ENCODE results near the gene AGRN. TPM values are rescaled to one million over a fixed set of nuclear protein-coding genes. Genes with fewer than 3 reads are reported as not detected.
"Not testable (repeated sequence)": the region's sequence is repeated elsewhere in the genome, so short reads cannot be mapped to it uniquely, and the experiment has no call there.

AGRN gene
- total and polyA plus RNA-seq, 5 experiments from 2014 or later, result 0.15 to 6.4 (median 0.71) TPM

DNA sequence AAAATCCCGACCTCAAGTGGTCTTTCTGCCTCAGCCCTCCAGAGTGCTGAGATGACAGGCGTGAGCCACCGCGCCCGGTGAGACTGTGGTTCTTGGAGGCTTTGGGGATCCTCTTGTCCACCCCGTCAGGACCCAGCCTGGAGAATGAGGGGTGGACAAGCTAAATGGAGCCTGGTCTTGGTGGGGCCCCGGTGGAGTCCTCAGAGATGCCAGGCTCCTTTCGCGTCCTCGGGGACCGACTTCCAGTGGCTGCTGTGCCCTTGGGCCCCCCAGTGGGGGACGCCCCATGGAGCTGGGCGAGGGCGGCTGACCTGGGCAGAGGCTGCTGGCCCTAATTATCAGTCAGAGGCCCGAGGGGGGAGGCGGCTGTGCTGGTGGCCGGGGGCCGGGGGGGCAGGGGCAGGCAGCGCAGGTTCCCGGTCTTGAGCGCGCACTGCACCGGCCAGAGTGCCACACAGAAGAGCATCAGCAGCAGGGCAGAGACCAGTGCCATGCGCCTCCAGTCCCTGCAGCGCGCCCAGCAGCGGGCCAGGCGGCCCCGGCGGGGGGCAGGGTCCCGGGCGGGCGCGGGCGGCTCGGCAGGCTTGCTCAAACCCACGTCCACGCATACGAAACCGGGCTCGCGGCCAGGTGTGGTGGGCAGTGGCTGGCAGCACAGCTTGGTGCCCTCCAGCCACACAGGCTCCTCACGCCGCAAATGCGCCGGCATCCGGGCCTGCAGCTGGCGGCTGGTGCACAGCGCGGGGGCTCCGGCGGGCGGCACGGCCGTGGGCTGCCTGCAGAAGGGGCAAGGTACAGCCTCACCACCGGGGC is 51.8 kb downstream of the AGRN start:
- Mint-ChIP-seq H3K27me3 (peaks cover 3 to 21% (median 8%) of the 10 kb centered on the region in 5 donors), H3K9me3 (no peaks in the 10 kb centered on the region), H3K4me3 (peak overlapping the region in 1 of 10 donors; percentile 10), H3K27ac (peak overlapping the region in 1 of 10 donors; percentile 13), H3K36me3 (no peaks in the 10 kb centered on the region), H3K4me1 (peaks cover 4 to 11% (median 8%) of the 10 kb centered on the region in 4 donors)
- POLR2A ChIA-PET, result no interaction called here
- DNase-seq, result no peak
- ATAC-seq, result no peak

DNA sequence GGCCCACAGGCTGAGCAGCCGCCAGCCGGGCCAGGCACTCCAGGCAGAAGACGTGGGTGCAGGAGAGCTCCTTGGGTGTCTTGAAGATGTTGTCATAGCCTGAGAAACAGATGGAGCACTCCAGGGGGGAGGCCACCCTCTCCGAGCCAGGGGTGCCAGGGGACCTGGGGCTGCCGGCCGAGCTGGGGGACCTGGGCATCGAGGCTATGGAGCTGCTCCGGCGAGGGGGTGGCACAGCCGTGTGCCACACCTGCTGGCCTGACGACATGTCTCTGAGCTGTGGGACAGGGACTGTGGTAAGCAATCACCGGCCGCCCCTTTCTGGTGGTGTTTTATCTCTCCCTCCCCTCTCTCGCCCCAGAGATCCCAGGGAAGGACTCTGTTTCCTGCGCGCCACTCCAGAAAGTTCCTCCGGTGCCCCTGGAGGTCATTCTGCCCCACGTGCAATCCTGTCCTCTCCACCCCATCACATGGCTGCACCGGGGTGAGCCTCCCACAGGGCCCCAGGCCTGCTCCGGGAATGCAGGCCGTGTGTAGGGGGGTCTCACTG is 52.5 kb downstream of the AGRN start:
- POLR2A ChIA-PET, result no interaction called here
- ATAC-seq (no peak), DNase-seq (no peak)
- Mint-ChIP-seq H3K4me3 (no peak overlapping the region), H3K36me3 (no peaks in the 10 kb centered on the region), H3K4me1 (peaks cover 4 to 10% (median 7%) of the 10 kb centered on the region in 4 donors), H3K9me3 (no peaks in the 10 kb centered on the region), H3K27ac (no peak overlapping the region), H3K27me3 (peaks cover 3 to 21% (median 8%) of the 10 kb centered on the region in 5 donors)

DNA sequence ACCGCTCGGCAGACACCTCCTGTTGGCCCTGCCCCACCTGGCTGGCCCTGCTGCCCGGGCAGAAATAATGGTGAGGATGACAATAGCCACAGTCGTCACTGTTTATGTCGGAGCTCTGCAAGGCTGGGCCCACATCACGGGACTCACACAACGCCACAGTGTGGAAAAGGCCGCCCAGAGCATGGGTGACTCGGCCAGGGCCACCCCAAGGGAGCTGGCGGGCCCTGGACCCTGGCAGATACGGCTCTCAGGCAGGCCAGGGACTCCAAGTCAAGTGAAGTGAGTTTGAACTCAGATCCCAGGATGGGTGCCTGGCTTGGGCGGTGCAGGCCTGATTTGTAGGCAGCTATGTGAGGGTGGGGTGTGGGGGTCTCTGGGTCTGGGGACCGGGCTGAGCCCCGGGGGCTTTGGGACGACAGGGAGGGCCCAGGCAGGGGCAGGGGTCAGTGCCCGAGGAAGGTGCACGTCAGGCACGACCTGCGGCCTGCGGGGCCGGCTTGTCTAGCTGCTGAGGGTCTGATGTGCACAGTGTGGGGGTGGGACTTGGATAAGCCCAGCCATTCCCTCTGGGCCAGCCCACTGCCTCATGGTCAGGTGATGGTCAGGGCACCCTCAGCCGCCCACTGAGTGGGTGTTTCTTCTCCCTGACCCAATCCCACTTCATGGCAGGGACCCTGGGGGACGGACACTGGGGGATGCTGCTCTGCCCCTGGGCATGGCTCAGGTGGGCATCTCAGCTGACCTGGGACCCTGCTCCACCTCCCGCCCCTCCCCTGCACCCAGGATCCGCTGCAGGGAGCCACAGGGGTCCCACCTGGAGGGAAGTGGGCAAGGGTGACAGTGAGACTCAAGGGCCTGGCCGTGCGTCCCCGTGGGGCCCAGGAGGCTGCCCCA is 53.2 kb downstream of the AGRN start:
- H3K36me3 Mint-ChIP-seq, result no peaks in the 10 kb centered on the region
- POLR2A ChIA-PET, result no interaction called here
- peaks cover 3 to 21% (median 8%) of the 10 kb centered on the region in 5 donors for H3K27me3 Mint-ChIP-seq
- ATAC-seq (no peak), DNase-seq (no peak)
- H3K27ac Mint-ChIP-seq, result no peak overlapping the region
- H3K9me3 Mint-ChIP-seq, result no peaks in the 10 kb centered on the region
- peaks cover 4 to 9% (median 6%) of the 10 kb centered on the region in 4 donors for H3K4me1 Mint-ChIP-seq
- H3K4me3 Mint-ChIP-seq, result no peak overlapping the region

GRCh38 chr1:1073743-1074587 is 54.0 kb downstream of the AGRN start, which contains the start of gene RNF223:
Gene RNF223 (minus strand): TSS chr1:1074306. CDS start chr1:1072566, 1,740 bp downstream.
- Mint-ChIP-seq H3K9me3 (no peaks in the 10 kb centered on the region), H3K36me3 (no peaks in the 10 kb centered on the region)
- POLR2A ChIA-PET, result interaction anchor here (0.6 to 1.8 kb wide), 2 partner anchors 10 to 19 kb away, joined by 3 to 5 read pairs; no protein-coding TSS in a partner anchor

GRCh38 chr1:1074631-1075147 is 54.8 kb downstream of the AGRN start:
- H3K9me3 Mint-ChIP-seq, result no peaks in the 10 kb centered on the region
- H3K27me3 Mint-ChIP-seq, result peaks cover 3 to 21% (median 8%) of the 10 kb centered on the region in 5 donors
- H3K4me1 Mint-ChIP-seq, result peaks cover 0 to 5% (median 3%) of the 10 kb centered on the region in 4 donors
- DNase-seq, result peak in 2 of 10 donors; percentile 4 to 37
- H3K36me3 Mint-ChIP-seq, result no peaks in the 10 kb centered on the region
- H3K27ac Mint-ChIP-seq, result peak overlapping the region in 1 of 10 donors; percentile 49
- no peak overlapping the region for H3K4me3 Mint-ChIP-seq
- ATAC-seq, result no peak
- POLR2A ChIA-PET, result interaction anchor here (0.6 to 1.8 kb wide), 3 partner anchors 10 to 39 kb away, joined by 3 to 5 read pairs (median 3); no protein-coding TSS in a partner anchor

More at GRCh38 chr1:1073743-1074587, 54.0 kb downstream of the AGRN start, which contains the start of gene RNF223:
- Mint-ChIP-seq H3K27ac (peak within 1 kb of the TSS in 1 of 10 donors; percentile 49), H3K27me3 (peaks cover 3 to 21% (median 8%) of the 10 kb centered on the region in 5 donors), H3K4me3 (no peak within 1 kb of the TSS), H3K4me1 (peaks cover 0 to 5% (median 2%) of the 10 kb centered on the region in 4 donors)
- DNase-seq (peak in 1 of 10 donors; percentile 4), ATAC-seq (no peak)

- Mint-ChIP-seq H3K27me3 (peaks cover 3 to 21% (median 8%) of the 10 kb centered on the region in 5 donors), H3K36me3 (no peaks in the 10 kb centered on the region), H3K4me3 (no peak overlapping the region), H3K9me3 (no peaks in the 10 kb centered on the region), H3K27ac (no peak overlapping the region), H3K4me1 (peaks cover 0 to 6% (median 0%) of the 10 kb centered on the region in 4 donors)
- POLR2A ChIA-PET, result interaction anchor here (0.8 to 1.8 kb wide), 2 partner anchors 11 to 38 kb away, joined by 3 to 5 read pairs; no protein-coding TSS in a partner anchor
- ATAC-seq (no peak), DNase-seq (peak in 2 of 10 donors; percentile 5 to 57)
These were observed 55.4 kb downstream of the AGRN start for GRCh38 chr1:1075148-1075935.

GRCh38 chr1:1077396-1077795 is 57.5 kb downstream of the AGRN start:
- H3K27me3 Mint-ChIP-seq, result peaks cover 3 to 17% (median 8%) of the 10 kb centered on the region in 5 donors
- H3K36me3 Mint-ChIP-seq, H3K4me3 Mint-ChIP-seq, H3K9me3 Mint-ChIP-seq, ATAC-seq, H3K4me1 Mint-ChIP-seq, DNase-seq, POLR2A ChIA-PET, H3K27ac Mint-ChIP-seq: not testable (repeated sequence)

DNA sequence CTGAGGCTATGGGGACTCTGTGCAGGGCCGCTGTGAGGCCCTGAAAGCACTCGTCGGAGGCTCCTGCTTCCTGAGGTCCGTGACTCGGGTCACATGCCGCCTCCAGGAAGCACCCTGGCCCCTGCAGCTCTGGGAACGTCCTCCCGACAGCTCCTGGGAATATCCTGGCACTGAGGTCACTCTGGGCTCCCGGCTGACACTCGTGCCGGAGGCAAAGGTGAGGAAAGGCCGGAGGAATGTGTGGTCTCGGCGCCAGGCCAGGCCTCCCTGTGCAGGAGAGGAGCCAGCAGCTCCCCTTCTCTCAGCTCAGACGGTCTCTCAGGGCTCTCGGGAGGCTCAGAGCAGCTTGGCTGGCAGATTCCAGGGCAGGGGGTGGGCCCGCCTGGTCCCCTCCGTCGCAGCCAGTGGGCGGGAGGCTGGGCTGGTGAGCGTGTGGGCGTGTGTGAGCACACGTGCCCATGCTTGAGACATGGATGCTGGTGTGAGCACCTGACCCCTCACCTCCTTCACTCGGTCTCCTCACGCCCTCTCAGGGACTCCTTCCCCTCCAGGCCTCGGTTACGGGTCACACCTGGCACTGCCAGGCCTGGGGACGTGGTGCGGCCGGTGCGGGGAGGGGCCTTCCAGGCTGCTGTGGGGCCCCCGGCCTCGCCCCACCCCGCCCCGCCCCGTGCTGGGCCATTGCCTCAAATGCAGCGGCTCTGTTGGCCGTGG is 59.6 kb downstream of the AGRN start:
- Mint-ChIP-seq H3K27ac (no peak overlapping the region), H3K4me3 (peak overlapping the region in 9 of 10 donors; percentile 19 to 72 (median 58)), H3K9me3 (no peaks in the 10 kb centered on the region), H3K27me3 (peaks cover 3 to 7% (median 3%) of the 10 kb centered on the region in 5 donors), H3K4me1 (peaks cover 0 to 5% (median 1%) of the 10 kb centered on the region in 4 donors), H3K36me3 (peaks cover 0 to 2% (median 1%) of the 10 kb centered on the region in 3 donors)
- POLR2A ChIA-PET, result interaction anchor here (0.7 to 1.7 kb wide), 3 partner anchors 9 to 196 kb away, joined by 3 read pairs; no protein-coding TSS in a partner anchor
- ATAC-seq (peak; percentile 82 to 86), DNase-seq (peak in 5 of 10 donors; percentile 33 to 62 (median 40))

DNA sequence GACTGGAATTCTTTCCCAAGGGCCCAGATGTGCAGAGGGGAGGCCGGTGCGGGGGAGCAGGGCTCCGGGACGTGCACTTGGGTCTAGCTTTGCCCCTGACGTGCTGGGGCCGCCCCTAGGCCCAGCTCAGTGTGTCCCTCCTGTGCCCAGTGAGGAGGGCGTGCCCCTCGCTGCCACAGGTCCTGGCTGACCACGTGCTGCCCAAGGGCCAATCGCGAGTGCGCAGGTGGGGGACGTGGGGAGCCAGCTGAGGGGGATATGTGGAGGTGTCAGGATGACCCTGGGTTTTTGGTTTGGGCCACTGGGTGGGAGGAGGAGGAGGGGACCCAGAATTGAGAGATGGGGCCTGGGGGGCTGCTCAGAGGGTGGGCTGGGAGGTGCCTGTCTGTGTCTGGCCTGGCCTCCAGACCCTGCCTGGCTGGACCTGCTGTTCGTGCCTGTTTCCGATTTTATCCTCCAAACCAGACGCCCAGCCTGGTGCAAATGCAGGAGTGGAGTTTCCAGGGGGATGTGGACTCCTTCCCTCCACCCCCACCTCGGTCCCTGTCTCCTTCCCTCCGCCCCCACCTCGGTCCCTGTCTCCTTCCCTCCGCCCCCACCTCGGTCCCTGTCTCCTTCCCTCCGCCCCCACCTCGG is 60.3 kb downstream of the AGRN start:
- peaks cover 0 to 2% (median 1%) of the 10 kb centered on the region in 3 donors for H3K36me3 Mint-ChIP-seq
- POLR2A ChIA-PET, result interaction anchor here (1.7 kb wide), 1 partner anchor 63 kb away, joined by 3 read pairs; no protein-coding TSS in a partner anchor
- peaks cover 0 to 4% (median 1%) of the 10 kb centered on the region in 4 donors for H3K4me1 Mint-ChIP-seq
- H3K27ac Mint-ChIP-seq, result no peak overlapping the region
- no peaks in the 10 kb centered on the region for H3K27me3 Mint-ChIP-seq
- no peaks in the 10 kb centered on the region for H3K9me3 Mint-ChIP-seq
- DNase-seq (peak in 2 of 10 donors; percentile 14 to 60), ATAC-seq (peak; percentile 38 to 46)
- H3K4me3 Mint-ChIP-seq, result no peak overlapping the region

DNA sequence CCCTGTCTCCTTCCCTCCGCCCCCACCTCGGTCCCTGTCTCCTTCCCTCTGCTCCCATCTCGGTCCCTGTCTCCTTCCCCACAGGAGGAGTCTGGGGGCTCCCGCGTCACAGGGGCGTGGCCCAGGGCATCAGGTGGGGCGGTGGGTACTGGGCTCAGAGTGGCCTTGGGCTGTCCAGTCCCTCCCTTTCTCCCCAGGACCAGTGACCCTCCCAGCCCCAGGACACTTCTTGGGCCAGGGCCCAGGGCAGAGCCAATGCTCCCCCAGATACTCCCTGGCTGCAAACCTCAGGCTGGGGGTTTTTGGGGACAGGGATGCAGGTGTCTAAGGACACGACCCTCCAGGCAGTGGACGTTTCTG is 61.0 kb downstream of the AGRN start:
- Mint-ChIP-seq H3K36me3 (peaks cover 0 to 2% (median 1%) of the 10 kb centered on the region in 3 donors), H3K4me3 (no peak overlapping the region), H3K4me1 (peaks cover 0 to 4% (median 1%) of the 10 kb centered on the region in 4 donors), H3K27ac (no peak overlapping the region), H3K9me3 (no peaks in the 10 kb centered on the region), H3K27me3 (no peaks in the 10 kb centered on the region)
- ATAC-seq, result no peak
- POLR2A ChIA-PET, result no interaction called here
- no peak for DNase-seq
